GM13977 (cell line): ENCODE results near the gene BMERB1.

Experiments
- DNase-seq: peaks from one replicate; pipeline ENCODE4 v3.0.0; 2012; ENCODE audit warnings: low spot score
- in situ Hi-C: fragments of 300-500 bp; cut with MboI; formaldehyde crosslinking; loops from one replicate; pipeline ENCODE4 v1.12.0; 2022; ENCODE audit warnings: low sequenced_read_pairs, low pct_unique_long_range_greater_than_20kb, mixed read lengths, inconsistent platforms; ENCODE audit not compliant: unreplicated experiment
- TF ChIP-seq, protein P1 (sequence below): IDR thresholded peaks from 2 replicates; pipeline ENCODE4 v1.5.1; 2012; ENCODE audit warnings: mild to moderate bottlenecking, control low read depth; ENCODE audit not compliant: insufficient read depth; ENCODE audit errors: extremely low read depth, missing control alignments

Gene BMERB1

DNA sequence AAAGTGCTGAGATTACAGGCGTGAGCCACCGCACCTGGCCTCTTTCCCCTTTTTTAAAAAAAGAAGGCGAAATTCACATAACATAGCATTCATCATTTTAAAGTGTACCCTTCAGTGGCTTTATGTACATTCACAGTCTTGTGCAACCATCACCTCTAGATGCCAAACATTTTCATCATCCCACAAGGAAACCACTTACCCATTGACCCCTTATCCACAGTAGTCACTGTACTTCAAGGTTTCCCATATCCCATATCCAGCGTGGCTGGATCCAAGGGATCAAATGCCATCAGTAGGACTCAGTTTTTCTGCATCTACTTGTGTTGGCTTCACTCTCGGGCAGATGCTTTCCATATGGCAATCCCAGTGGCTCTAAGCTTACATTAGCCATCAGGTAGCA is 50.3 kb downstream of the BMERB1 start:
- in situ Hi-C loops = no loop called here
- TF ChIP-seq, protein P1, sequence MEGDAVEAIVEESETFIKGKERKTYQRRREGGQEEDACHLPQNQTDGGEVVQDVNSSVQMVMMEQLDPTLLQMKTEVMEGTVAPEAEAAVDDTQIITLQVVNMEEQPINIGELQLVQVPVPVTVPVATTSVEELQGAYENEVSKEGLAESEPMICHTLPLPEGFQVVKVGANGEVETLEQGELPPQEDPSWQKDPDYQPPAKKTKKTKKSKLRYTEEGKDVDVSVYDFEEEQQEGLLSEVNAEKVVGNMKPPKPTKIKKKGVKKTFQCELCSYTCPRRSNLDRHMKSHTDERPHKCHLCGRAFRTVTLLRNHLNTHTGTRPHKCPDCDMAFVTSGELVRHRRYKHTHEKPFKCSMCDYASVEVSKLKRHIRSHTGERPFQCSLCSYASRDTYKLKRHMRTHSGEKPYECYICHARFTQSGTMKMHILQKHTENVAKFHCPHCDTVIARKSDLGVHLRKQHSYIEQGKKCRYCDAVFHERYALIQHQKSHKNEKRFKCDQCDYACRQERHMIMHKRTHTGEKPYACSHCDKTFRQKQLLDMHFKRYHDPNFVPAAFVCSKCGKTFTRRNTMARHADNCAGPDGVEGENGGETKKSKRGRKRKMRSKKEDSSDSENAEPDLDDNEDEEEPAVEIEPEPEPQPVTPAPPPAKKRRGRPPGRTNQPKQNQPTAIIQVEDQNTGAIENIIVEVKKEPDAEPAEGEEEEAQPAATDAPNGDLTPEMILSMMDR = no peak
- DNase-seq = no peak

DNA sequence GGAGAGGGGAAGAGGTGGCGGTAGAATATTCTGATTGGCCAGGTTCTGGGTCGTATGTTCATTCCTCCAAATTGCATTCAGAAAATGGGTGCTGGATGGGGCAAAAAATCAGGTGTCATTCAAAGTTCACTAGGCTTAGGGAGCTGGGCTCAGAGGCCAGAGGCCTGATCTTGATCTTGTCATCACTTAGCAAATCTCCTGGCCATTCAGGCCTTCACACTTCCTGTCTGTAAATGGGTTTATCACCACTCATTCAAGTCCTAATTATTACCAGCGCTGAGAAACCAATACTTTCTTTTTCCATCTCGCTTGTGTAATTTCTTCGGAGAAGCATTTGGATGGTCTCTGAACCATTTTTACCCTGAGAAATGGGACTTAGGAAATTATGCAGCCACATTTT is 50.8 kb downstream of the BMERB1 start:
- in situ Hi-C loops = no loop called here
- TF ChIP-seq, protein P1 = no peak
- no peak for DNase-seq

DNA sequence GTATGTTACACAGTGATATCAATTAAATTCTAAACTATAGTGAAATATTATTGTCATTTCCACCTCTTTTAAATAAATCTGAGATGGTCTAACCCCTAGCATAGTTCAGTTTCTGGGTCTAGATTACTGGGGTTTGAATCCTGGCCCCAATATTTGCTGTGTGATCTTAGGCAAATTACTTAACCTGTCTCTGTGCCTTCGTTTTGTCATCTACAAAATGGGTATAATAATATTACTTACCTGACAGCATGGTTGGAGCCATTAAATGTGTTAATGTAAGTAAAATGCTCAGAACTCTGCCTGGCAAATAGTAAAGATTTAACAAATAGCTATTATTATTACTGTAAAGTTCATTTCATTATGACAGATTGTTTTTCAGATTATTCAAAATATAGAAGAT is 52.3 kb downstream of the BMERB1 start:
- TF ChIP-seq, protein P1 = no peak
- in situ Hi-C loops = no loop called here
- no peak for DNase-seq

DNA sequence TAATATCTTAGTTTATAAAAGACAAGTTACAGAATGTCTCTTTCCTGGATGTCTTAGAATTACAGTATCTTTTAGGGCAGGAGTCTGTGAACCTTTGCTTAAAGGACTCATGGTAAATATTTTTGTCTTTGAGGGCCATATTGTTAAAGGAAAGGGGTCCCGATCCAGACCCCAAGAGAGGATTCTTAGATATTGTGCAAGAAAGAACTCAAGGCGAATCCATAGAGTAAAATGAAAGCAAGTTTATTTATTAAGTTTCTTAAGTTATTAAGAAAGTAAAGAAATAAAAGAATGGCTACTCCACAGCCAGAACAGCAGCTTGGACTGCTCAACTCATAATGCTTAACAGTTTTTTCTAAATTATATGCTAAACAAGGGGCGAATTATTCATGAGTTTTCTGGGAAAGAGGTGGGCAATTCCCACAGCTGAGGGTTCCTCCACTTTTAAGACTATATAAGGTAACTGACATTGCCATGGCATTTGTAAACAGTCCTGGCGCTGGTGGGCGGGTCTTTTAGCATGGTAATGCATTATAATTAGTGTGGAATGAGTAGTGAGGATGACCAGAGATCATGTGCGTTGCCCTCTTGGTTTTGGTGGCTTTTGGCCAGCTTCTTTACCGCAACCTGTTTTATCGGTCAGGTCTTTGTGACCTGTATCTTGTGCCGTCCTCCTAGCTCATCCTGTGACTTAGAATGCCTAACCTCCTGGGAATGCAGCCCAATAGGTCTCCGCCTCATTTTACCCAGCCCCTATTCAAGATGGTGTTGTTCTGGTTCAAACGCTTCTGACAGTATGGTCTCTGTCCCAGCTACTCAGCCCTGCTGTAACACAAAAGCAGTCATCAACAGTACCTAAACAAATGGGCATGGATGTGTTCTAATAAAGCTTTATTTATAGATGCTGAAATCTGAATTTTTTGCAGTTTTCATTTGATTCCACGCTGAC is 53.2 kb downstream of the BMERB1 start:
- in situ Hi-C loops = no loop called here
- TF ChIP-seq, protein P1 = no peak
- DNase-seq = no peak

DNA sequence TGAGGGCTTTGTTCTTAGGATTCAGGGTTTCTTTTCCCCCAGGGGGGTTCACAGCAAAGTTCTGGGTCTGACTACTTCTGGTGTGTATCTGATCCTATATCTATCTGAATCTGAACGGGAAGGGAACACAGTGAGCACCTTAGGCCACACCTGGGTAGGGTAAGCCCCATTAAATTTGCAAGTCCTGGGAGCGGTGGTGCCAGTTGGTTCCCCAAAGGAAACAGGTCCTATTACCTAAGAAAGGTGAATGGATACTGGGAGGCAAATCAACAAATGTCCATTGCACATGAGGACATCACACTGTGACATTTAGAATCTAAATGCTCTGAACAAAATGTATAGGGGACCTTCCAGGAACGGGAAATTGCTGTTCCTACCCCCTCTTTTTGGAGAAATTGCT is 54.6 kb downstream of the BMERB1 start:
- in situ Hi-C loops = no loop called here
- TF ChIP-seq, protein P1 = no peak
- no peak for DNase-seq

DNA sequence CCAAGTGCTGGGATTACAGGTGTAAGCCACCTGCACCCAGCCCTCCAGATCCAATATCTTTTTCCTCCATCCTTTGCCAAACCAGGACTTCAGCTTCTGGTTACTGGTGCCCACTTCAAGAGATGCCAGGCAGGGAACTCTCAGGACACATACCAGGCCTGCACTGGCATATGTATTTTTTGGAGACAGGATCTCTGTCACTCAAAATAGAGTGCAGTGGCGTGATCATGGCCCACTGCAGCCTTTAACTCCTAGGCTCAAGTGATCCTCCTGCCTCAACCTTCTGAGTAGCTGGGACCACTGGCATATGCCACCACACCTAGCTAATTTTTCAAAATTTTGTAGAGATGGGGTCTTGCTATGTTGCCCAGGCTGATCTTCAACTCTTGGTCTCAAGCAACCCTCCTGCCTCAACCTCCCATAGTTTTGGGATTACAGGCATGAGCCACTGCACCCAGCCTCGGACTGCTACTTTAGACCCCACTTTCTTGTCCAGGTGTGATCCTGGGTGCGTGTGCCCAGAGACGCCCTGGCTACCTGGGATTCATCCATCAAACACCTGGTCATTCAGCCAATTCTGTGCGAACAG is 55.8 kb downstream of the BMERB1 start:
- TF ChIP-seq, protein P1 = no peak
- in situ Hi-C loops = no loop called here
- no peak for DNase-seq
